HEK293 (cell line): ENCODE data around the gene PASK.

Source experiments
- CTCF ChIA-PET: fragments of 350-600 bp; formaldehyde crosslinking; extraction: SDS; loops from one replicate; lab custom pipeline; 2021; ENCODE audit warnings: antibody characterized with exemption; lab: Yijun Ruan, JAX
- POLR2A ChIA-PET: fragments of 300-600 bp; formaldehyde crosslinking; extraction: SDS; loops from one replicate; lab custom pipeline; 2020; ENCODE audit warnings: antibody characterized with exemption, inconsistent platforms; lab: Yijun Ruan, JAX
- H3K27ac ChIP-seq: fragments of 200-500 bp; sonication (Bioruptor generic); 2 replicates; pipeline ENCODE4 v1.5.1; 2014; ENCODE audit warnings: low read depth, low read length, control low read depth, inconsistent platforms; ENCODE audit errors: extremely low read depth
- H3K36me3 ChIP-seq, 2 experiments: fragments of 200-500 bp in 1 of 2; sonication (Bioruptor generic) in 1 of 2; 1 replicate in 1 of 2; 2 replicates in 1 of 2; pipeline ENCODE4 v1.5.1; 2014 to 2017; ENCODE audit warnings: inconsistent platforms in 2 of 2, low read length in 2 of 2; ENCODE audit not compliant: control insufficient read depth in 2 of 2, insufficient read depth in 1 of 2
- H3K4me1 ChIP-seq: fragments of 200-500 bp; sonication (Bioruptor generic); 2 replicates; pipeline ENCODE4 v1.5.1; 2014; ENCODE audit warnings: mild to moderate bottlenecking, low read length, inconsistent platforms; ENCODE audit not compliant: control insufficient read depth, insufficient read depth
- H3K4me3 ChIP-seq: 2 replicates; pipeline ENCODE4 v1.5.1; 2011; ENCODE audit warnings: low read depth, mild to moderate bottlenecking, control low read depth, low read length, moderate library complexity
- H3K9me3 ChIP-seq: fragments of 200-500 bp; sonication (Bioruptor generic); 2 replicates; pipeline ENCODE4 v1.5.1; 2014; ENCODE audit warnings: low read depth, low read length, inconsistent platforms; ENCODE audit not compliant: control insufficient read depth, insufficient read depth
- EGR2 ChIP-seq: fragments of 450-650 bp; formaldehyde crosslinking; IDR thresholded peaks from 2 replicates; pipeline ENCODE4 v1.5.1; 2016; ENCODE audit warnings: low read depth, missing biosample characterization, missing genetic modification characterization
- KLF1 ChIP-seq: fragments of 450-650 bp; formaldehyde crosslinking; IDR thresholded peaks from 2 replicates; pipeline ENCODE4 v1.5.1; 2016; ENCODE audit warnings: missing biosample characterization, missing genetic modification characterization
- ZFHX2 ChIP-seq: fragments of 450-650 bp; formaldehyde crosslinking; conservative IDR thresholded peaks from 2 replicates; pipeline ENCODE4 v1.5.1; 2016; ENCODE audit warnings: missing biosample characterization, missing genetic modification characterization
- ZNF140 ChIP-seq: fragments of 450-650 bp; formaldehyde crosslinking; IDR thresholded peaks from 2 replicates; pipeline ENCODE4 v1.5.1; 2016; ENCODE audit warnings: missing biosample characterization, missing genetic modification characterization
- ZNF398 ChIP-seq: fragments of 450-650 bp; formaldehyde crosslinking; IDR thresholded peaks from 2 replicates; pipeline ENCODE4 v1.5.1; 2017; ENCODE audit warnings: missing biosample characterization, missing genetic modification characterization
- ZNF585B ChIP-seq: fragments of 450-650 bp; formaldehyde crosslinking; IDR thresholded peaks from 2 replicates; pipeline ENCODE4 v1.5.1; 2016; ENCODE audit warnings: missing biosample characterization, missing genetic modification characterization
- ZNF600 ChIP-seq: fragments of 450-650 bp; formaldehyde crosslinking; IDR thresholded peaks from 2 replicates; pipeline ENCODE4 v1.5.1; 2016; ENCODE audit warnings: missing biosample characterization, missing genetic modification characterization
- ZNF791 ChIP-seq: fragments of 450-650 bp; formaldehyde crosslinking; IDR thresholded peaks from 2 replicates; pipeline ENCODE4 v1.5.1; 2016; ENCODE audit warnings: missing biosample characterization, missing genetic modification characterization
- TF ChIP-seq, protein P1 (sequence below): fragments of 450-650 bp; formaldehyde crosslinking; IDR thresholded peaks from 2 replicates; pipeline ENCODE4 v1.5.1; 2016; ENCODE audit warnings: missing biosample characterization, missing genetic modification characterization, borderline replicate concordance
- TF ChIP-seq, protein P2 (sequence below): fragments of 450-650 bp; formaldehyde crosslinking; IDR thresholded peaks from 2 replicates; pipeline ENCODE4 v1.5.1; 2016; ENCODE audit warnings: missing biosample characterization, missing genetic modification characterization
- TF ChIP-seq, protein P3 (sequence below): fragments of 450-650 bp; formaldehyde crosslinking; conservative IDR thresholded peaks from 2 replicates; pipeline ENCODE4 v1.5.1; 2016; ENCODE audit warnings: low read depth, missing biosample characterization, missing genetic modification characterization

Gene PASK

GRCh38 chr2:241161646-241162281 lies 12.5 kb upstream of the PASK start:
- Histone ChIP-seq H3K36me3 (peaks cover 20 to 82% of the 10 kb centered on the region in 2 experiments), H3K4me1 (no peaks in the 10 kb centered on the region), H3K27ac (no peak overlapping the region), H3K9me3 (no peaks in the 10 kb centered on the region), H3K4me3 (no peak overlapping the region)
- POLR2A ChIA-PET: no interaction called here
- TF ChIP-seq ZFHX2 (tag by site-specific recombination) (0 out of 2 replicates have a peak, but pooled peaks have one; percentile 18), ZNF398 (tag by site-specific recombination) (0 out of 2 replicates have a peak, but pooled peaks have one; percentile 29), ZNF140 (tag by site-specific recombination) (no peak), ZNF791 (tag by site-specific recombination) (no peak), ZNF585B (no peak), EGR2 (peak; percentile 31; the same call in 1 of the 2 replicates), ZNF600 (peak; percentile 43; the same call in 1 of the 2 replicates)
- CTCF ChIA-PET: no interaction called here

GRCh38 chr2:241160318-241160717 lies 11.0 kb upstream of the PASK start:
- no peaks in the 10 kb centered on the region for H3K9me3 ChIP-seq
- ChIA-PET POLR2A (no interaction called here), CTCF (no interaction called here)
- H3K36me3 ChIP-seq: peaks cover 14 to 81% of the 10 kb centered on the region in 2 experiments
- no peak overlapping the region for H3K27ac ChIP-seq
- TF ChIP-seq KLF1: no peak
- TF ChIP-seq, protein P1, sequence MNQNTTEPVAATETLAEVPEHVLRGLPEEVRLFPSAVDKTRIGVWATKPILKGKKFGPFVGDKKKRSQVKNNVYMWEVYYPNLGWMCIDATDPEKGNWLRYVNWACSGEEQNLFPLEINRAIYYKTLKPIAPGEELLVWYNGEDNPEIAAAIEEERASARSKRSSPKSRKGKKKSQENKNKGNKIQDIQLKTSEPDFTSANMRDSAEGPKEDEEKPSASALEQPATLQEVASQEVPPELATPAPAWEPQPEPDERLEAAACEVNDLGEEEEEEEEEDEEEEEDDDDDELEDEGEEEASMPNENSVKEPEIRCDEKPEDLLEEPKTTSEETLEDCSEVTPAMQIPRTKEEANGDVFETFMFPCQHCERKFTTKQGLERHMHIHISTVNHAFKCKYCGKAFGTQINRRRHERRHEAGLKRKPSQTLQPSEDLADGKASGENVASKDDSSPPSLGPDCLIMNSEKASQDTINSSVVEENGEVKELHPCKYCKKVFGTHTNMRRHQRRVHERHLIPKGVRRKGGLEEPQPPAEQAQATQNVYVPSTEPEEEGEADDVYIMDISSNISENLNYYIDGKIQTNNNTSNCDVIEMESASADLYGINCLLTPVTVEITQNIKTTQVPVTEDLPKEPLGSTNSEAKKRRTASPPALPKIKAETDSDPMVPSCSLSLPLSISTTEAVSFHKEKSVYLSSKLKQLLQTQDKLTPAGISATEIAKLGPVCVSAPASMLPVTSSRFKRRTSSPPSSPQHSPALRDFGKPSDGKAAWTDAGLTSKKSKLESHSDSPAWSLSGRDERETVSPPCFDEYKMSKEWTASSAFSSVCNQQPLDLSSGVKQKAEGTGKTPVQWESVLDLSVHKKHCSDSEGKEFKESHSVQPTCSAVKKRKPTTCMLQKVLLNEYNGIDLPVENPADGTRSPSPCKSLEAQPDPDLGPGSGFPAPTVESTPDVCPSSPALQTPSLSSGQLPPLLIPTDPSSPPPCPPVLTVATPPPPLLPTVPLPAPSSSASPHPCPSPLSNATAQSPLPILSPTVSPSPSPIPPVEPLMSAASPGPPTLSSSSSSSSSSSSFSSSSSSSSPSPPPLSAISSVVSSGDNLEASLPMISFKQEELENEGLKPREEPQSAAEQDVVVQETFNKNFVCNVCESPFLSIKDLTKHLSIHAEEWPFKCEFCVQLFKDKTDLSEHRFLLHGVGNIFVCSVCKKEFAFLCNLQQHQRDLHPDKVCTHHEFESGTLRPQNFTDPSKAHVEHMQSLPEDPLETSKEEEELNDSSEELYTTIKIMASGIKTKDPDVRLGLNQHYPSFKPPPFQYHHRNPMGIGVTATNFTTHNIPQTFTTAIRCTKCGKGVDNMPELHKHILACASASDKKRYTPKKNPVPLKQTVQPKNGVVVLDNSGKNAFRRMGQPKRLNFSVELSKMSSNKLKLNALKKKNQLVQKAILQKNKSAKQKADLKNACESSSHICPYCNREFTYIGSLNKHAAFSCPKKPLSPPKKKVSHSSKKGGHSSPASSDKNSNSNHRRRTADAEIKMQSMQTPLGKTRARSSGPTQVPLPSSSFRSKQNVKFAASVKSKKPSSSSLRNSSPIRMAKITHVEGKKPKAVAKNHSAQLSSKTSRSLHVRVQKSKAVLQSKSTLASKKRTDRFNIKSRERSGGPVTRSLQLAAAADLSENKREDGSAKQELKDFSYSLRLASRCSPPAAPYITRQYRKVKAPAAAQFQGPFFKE (tag by site-specific recombination): no peak
- H3K4me3 ChIP-seq: no peak overlapping the region
- no peaks in the 10 kb centered on the region for H3K4me1 ChIP-seq

- H3K9me3 ChIP-seq: no peaks in the 10 kb centered on the region
- POLR2A ChIA-PET: no interaction called here
- no peak overlapping the region for H3K27ac ChIP-seq
- H3K4me1 ChIP-seq: no peaks in the 10 kb centered on the region
- peaks cover 10 to 83% of the 10 kb centered on the region in 2 experiments for H3K36me3 ChIP-seq
- TF ChIP-seq, protein P2, sequence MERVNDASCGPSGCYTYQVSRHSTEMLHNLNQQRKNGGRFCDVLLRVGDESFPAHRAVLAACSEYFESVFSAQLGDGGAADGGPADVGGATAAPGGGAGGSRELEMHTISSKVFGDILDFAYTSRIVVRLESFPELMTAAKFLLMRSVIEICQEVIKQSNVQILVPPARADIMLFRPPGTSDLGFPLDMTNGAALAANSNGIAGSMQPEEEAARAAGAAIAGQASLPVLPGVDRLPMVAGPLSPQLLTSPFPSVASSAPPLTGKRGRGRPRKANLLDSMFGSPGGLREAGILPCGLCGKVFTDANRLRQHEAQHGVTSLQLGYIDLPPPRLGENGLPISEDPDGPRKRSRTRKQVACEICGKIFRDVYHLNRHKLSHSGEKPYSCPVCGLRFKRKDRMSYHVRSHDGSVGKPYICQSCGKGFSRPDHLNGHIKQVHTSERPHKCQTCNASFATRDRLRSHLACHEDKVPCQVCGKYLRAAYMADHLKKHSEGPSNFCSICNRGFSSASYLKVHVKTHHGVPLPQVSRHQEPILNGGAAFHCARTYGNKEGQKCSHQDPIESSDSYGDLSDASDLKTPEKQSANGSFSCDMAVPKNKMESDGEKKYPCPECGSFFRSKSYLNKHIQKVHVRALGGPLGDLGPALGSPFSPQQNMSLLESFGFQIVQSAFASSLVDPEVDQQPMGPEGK: no peak
- TF ChIP-seq, protein P3, sequence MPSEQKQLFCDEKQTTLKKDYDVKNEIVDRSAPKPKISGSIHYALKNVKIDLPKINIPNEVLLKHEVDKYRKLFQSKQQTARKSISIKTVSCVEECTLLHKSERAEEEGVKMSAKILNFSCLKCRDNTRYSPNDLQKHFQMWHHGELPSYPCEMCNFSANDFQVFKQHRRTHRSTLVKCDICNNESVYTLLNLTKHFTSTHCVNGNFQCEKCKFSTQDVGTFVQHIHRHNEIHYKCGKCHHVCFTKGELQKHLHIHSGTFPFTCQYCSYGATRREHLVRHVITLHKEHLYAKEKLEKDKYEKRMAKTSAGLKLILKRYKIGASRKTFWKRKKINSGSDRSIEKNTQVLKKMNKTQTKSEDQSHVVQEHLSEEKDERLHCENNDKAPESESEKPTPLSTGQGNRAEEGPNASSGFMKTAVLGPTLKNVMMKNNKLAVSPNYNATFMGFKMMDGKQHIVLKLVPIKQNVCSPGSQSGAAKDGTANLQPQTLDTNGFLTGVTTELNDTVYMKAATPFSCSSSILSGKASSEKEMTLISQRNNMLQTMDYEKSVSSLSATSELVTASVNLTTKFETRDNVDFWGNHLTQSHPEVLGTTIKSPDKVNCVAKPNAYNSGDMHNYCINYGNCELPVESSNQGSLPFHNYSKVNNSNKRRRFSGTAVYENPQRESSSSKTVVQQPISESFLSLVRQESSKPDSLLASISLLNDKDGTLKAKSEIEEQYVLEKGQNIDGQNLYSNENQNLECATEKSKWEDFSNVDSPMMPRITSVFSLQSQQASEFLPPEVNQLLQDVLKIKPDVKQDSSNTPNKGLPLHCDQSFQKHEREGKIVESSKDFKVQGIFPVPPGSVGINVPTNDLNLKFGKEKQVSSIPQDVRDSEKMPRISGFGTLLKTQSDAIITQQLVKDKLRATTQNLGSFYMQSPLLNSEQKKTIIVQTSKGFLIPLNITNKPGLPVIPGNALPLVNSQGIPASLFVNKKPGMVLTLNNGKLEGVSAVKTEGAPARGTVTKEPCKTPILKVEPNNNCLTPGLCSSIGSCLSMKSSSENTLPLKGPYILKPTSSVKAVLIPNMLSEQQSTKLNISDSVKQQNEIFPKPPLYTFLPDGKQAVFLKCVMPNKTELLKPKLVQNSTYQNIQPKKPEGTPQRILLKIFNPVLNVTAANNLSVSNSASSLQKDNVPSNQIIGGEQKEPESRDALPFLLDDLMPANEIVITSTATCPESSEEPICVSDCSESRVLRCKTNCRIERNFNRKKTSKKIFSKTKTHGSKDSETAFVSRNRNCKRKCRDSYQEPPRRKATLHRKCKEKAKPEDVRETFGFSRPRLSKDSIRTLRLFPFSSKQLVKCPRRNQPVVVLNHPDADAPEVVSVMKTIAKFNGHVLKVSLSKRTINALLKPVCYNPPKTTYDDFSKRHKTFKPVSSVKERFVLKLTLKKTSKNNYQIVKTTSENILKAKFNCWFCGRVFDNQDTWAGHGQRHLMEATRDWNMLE (tag by site-specific recombination): no peak
- TF ChIP-seq, all 188 proteins: peak for 0
- H3K4me3 ChIP-seq: no peak overlapping the region
- CTCF ChIA-PET: interaction anchor here (0.6 kb wide), 1 partner anchor 34 kb away, joined by 3 read pairs; no protein-coding TSS in a partner anchor
These were observed 9.8 kb upstream of the PASK start for GRCh38 chr2:241159116-241159515.
